PC-3 (cell line): Measurements from ENCODE around the gene ADAMTSL5. TPM values are rescaled to one million over a fixed set of nuclear protein-coding genes. Genes with fewer than 3 reads are reported as not detected.

Experiments used
- ATAC-seq: fragments of 200-7000 bp; cut with Tn5 transposase; 2 replicates; pipeline ENCODE4 v1.9.1; 2020; ENCODE audit warnings: mild to moderate bottlenecking, moderate library complexity
- BruUV-seq: library from RNA; stranded (reverse); fragments of 400-500 nt; replicated peaks from 2 replicates; lab custom pipeline; 2021; lab: Mats Ljungman, UMichigan
- CTCF ChIA-PET: fragments of 300-600 bp; sonication (Branson Sonifier 250); formaldehyde crosslinking; loops from one replicate; lab custom pipeline; 2022; ENCODE audit warnings: antibody characterized with exemption; lab: Charles Lee
- POLR2A ChIA-PET: fragments of 300-600 bp; sonication (Branson Sonifier 250); formaldehyde crosslinking; loops from one replicate; lab custom pipeline; 2022; ENCODE audit warnings: antibody characterized with exemption; ENCODE audit not compliant: unreplicated experiment; lab: Charles Lee
- DNase-seq: peaks from one replicate; pipeline ENCODE4 v3.0.0-alpha.2; 2015
- H2AFZ ChIP-seq: fragments of 300-600 bp; sonication (generic); 2 replicates; pipeline ENCODE4 v1.6.0; 2016; ENCODE audit warnings: antibody characterized with exemption, low read length
- H3F3A ChIP-seq: fragments of 300-600 bp; sonication (generic); one replicate; pipeline ENCODE4 v1.6.0; 2017; ENCODE audit warnings: antibody characterized with exemption, low read length, control low read depth, mild to moderate bottlenecking; ENCODE audit not compliant: unreplicated experiment
- H3K27ac ChIP-seq: fragments of 300-600 bp; sonication (generic); 2 replicates; pipeline ENCODE4 v1.5.1; 2016; ENCODE audit warnings: mild to moderate bottlenecking, low read length
- H3K27me3 ChIP-seq: fragments of 300-600 bp; sonication (generic); 2 replicates; pipeline ENCODE4 v1.6.1; 2016; ENCODE audit warnings: low read length, mixed read lengths
- H3K36me3 ChIP-seq: fragments of 300-600 bp; sonication (generic); 2 replicates; pipeline ENCODE4 v1.6.1; 2016; ENCODE audit warnings: low read depth, mixed run types, low read length, mixed read lengths
- H3K4me1 ChIP-seq: fragments of 300-600 bp; sonication (generic); 2 replicates; pipeline ENCODE4 v1.5.1; 2016; ENCODE audit warnings: low read length; ENCODE audit not compliant: insufficient read depth
- H3K4me2 ChIP-seq: fragments of 300-600 bp; sonication (generic); 2 replicates; pipeline ENCODE4 v1.6.0; 2016; ENCODE audit warnings: low read length
- H3K4me3 ChIP-seq: fragments of 300-600 bp; sonication (generic); 2 replicates; pipeline ENCODE4 v1.5.1; 2016; ENCODE audit warnings: mild to moderate bottlenecking, low read length, mixed read lengths
- H3K79me2 ChIP-seq: fragments of 300-600 bp; sonication (generic); 2 replicates; pipeline ENCODE4 v1.6.1; 2017; ENCODE audit warnings: low read length, mixed read lengths
- H3K9ac ChIP-seq: fragments of 300-600 bp; sonication (generic); 2 replicates; pipeline ENCODE4 v1.6.0; 2016; ENCODE audit warnings: mild to moderate bottlenecking, low read length
- H3K9me2 ChIP-seq: fragments of 300-600 bp; sonication (generic); replicated peaks from 2 replicates; pipeline ENCODE4 v1.6.1; 2016; ENCODE audit warnings: mixed run types, low read length, mixed read lengths
- H3K9me3 ChIP-seq: fragments of 300-600 bp; sonication (generic); 2 replicates; pipeline ENCODE4 v1.6.1; 2016; ENCODE audit warnings: low read length, mixed read lengths
- H4K20me1 ChIP-seq: fragments of 300-600 bp; sonication (generic); 2 replicates; pipeline ENCODE4 v1.6.1; 2016; ENCODE audit warnings: low read length, mixed read lengths
- CTCF ChIP-seq: fragments of 300-600 bp; sonication (generic); conservative IDR thresholded peaks from 2 replicates; pipeline ENCODE4 v1.5.1; 2017; ENCODE audit warnings: antibody characterized with exemption, low read depth, mild to moderate bottlenecking, low read length
- EZH2 ChIP-seq: fragments of 300-600 bp; sonication (generic); IDR thresholded peaks from one replicate; pipeline ENCODE4 v1.6.1; 2017; ENCODE audit warnings: antibody characterized with exemption, mild to moderate bottlenecking, low read length; ENCODE audit not compliant: unreplicated experiment
- EZH2phosphoT487 ChIP-seq: fragments of 300-600 bp; sonication (generic); IDR thresholded peaks from 2 replicates; pipeline ENCODE4 v1.6.1; 2018; ENCODE audit warnings: mild to moderate bottlenecking, antibody characterized with exemption, low read length, borderline replicate concordance
- intact Hi-C: fragments of 100-400 bp; cut with micrococcal nuclease; formaldehyde crosslinking; loops from 2 replicates; pipeline ENCODE4 v1.9.0; 2023
- total RNA-seq: library from RNA; depleted of rRNA; stranded (reverse); fragments of >200 nt; gene quantifications from 2 replicates; pipeline ENCODE4 v1.2.3, GENCODE V29; 2014

Gene ADAMTSL5
- total RNA-seq, 1 experiment from 2014 or later, result 5.0 TPM

- Histone ChIP-seq H2AFZ (no peak overlapping the region), H3K9me3 (no peaks in the 10 kb centered on the region), H3K79me2 (peaks cover 8% of the 10 kb centered on the region), H3K9me2 (no peaks in the 10 kb centered on the region), H3K4me1 (no peaks in the 10 kb centered on the region), H3K9ac (no peak overlapping the region), H3K27ac (no peak overlapping the region), H3K4me2 (no peak overlapping the region), H3F3A (no peaks in the 10 kb centered on the region), H3K36me3 (no peaks in the 10 kb centered on the region), H3K27me3 (no peaks in the 10 kb centered on the region), H3K4me3 (no peak overlapping the region), H4K20me1 (no peaks in the 10 kb centered on the region; the same call in 1 of the 2 replicates)
- DNase-seq, result no peak
- no peak for ATAC-seq
- BruUV-seq, result no TSS peak
- POLR2A ChIA-PET, result no interaction called here
- CTCF ChIA-PET, result no interaction called here
- intact Hi-C loops, result no loop called here
- no peak for TF ChIP-seq EZH2phosphoT487
- TF ChIP-seq CTCF, result no peak
- TF ChIP-seq EZH2, result no peak
Measured at GRCh38 chr19:1560286-1560882, 47.6 kb upstream of the ADAMTSL5 start.

- no TSS peak for BruUV-seq
- Histone ChIP-seq H3K4me3 (no peak overlapping the region), H3K9me3 (no peaks in the 10 kb centered on the region), H3K27ac (no peak overlapping the region), H3K9me2 (no peaks in the 10 kb centered on the region), H3K4me2 (no peak overlapping the region), H3K36me3 (no peaks in the 10 kb centered on the region), H4K20me1 (no peaks in the 10 kb centered on the region; the same call in 1 of the 2 replicates), H2AFZ (no peak overlapping the region), H3K27me3 (no peaks in the 10 kb centered on the region), H3F3A (no peaks in the 10 kb centered on the region), H3K9ac (no peak overlapping the region), H3K4me1 (no peaks in the 10 kb centered on the region), H3K79me2 (no peaks in the 10 kb centered on the region)
- DNase-seq, result no peak
- ATAC-seq, result no peak
- ChIA-PET CTCF (no interaction called here), POLR2A (interaction anchor here (0.6 kb wide), 1 partner anchor 286 kb away, joined by 3 read pairs; no protein-coding TSS in a partner anchor)
- TF ChIP-seq CTCF (no peak), EZH2phosphoT487 (no peak), EZH2 (no peak)
- intact Hi-C loops, result no loop called here
Measured at GRCh38 chr19:1558552-1558951, 45.7 kb upstream of the ADAMTSL5 start.

- Histone ChIP-seq H3K9ac (no peak overlapping the region), H3K9me3 (no peaks in the 10 kb centered on the region), H3K9me2 (no peaks in the 10 kb centered on the region), H3K4me3 (no peak overlapping the region), H3K27ac (no peak overlapping the region), H3K27me3 (no peaks in the 10 kb centered on the region), H3K79me2 (no peaks in the 10 kb centered on the region), H3F3A (no peaks in the 10 kb centered on the region), H3K36me3 (no peaks in the 10 kb centered on the region), H2AFZ (no peak overlapping the region), H3K4me2 (no peak overlapping the region), H4K20me1 (no peaks in the 10 kb centered on the region; the same call in 1 of the 2 replicates), H3K4me1 (no peaks in the 10 kb centered on the region)
- POLR2A ChIA-PET, result no interaction called here
- CTCF ChIA-PET, result no interaction called here
- intact Hi-C loops, result no loop called here
- DNase-seq, result no peak
- no TSS peak for BruUV-seq
- TF ChIP-seq CTCF (no peak), EZH2phosphoT487 (no peak), EZH2 (no peak)
- ATAC-seq, result no peak
Measured at GRCh38 chr19:1556390-1557070, 43.7 kb upstream of the ADAMTSL5 start.
